Esophagus muscularis mucosa (tissue), 4 donors: ENCODE results near the gene SERPINB1. TPM values are rescaled to one million over a fixed set of nuclear protein-coding genes. Genes with fewer than 3 reads are reported as not detected.
A peak's percentile ranks its signal among the peaks of the same experiment; 100 is the strongest.

ENCODE experiments used
- DNase-seq: peaks from one replicate; pipeline ENCODE4 v3.0.0-alpha.2; 2017; ENCODE audit errors: extremely low spot score
- H3K27ac ChIP-seq, 4 donors: fragments of 200-600 bp; sonication (generic); replicated peaks in 1 of 4; 1 replicate in 3 of 4; 2 replicates in 1 of 4; pipeline ENCODE4 v1.5.1; 2016 to 2019; ENCODE audit warnings: mild to moderate bottlenecking in 1 of 4
- H3K27me3 ChIP-seq, 4 donors: fragments of 200-600 bp; sonication (generic); one replicate each; pipeline versions ENCODE4 v1.5.1 to v1.6.0; 2016 to 2019
- H3K36me3 ChIP-seq, 4 donors: fragments of 200-600 bp; sonication (generic); one replicate each; pipeline ENCODE4 v1.5.1; 2016 to 2019
- H3K4me1 ChIP-seq, 4 donors: fragments of 200-600 bp; sonication (generic); one replicate each; pipeline ENCODE4 v1.5.1; 2016 to 2019
- H3K4me3 ChIP-seq, 4 donors: fragments of 200-600 bp; sonication (generic); 1 replicate in 2 of 4; 2 replicates in 2 of 4; pipeline ENCODE4 v1.5.1; 2016 to 2019; ENCODE audit warnings: mild to moderate bottlenecking in 4 of 4, moderate library complexity in 1 of 4
- H3K9me3 ChIP-seq, 4 donors: fragments of 200-600 bp; sonication (generic); 1 replicate in 3 of 4; 2 replicates in 1 of 4; pipeline ENCODE4 v1.5.1; 2016 to 2019
- EP300 ChIP-seq: sonication (generic); formaldehyde crosslinking; IDR thresholded peaks from one replicate; pipeline ENCODE4 v1.6.1; 2017; ENCODE audit warnings: antibody characterized with exemption
- POLR2A ChIP-seq: fragments of 450-650 bp; IDR thresholded peaks from one replicate; pipeline ENCODE4 v1.6.1; 2017; ENCODE audit warnings: antibody characterized with exemption, moderate library complexity, mild to moderate bottlenecking, low read depth
- POLR2AphosphoS5 ChIP-seq, 2 donors: sonication (generic); formaldehyde crosslinking; IDR thresholded peaks; one replicate each; pipeline ENCODE4 v1.6.1; 2017; ENCODE audit warnings: antibody characterized with exemption in 2 of 2
- WGBS: methylation state at CpG from one replicate; pipeline ENCODE4 v1.1.5; 2018; 5-methylcytosine and 5-hydroxymethylcytosine counted together
- intact Hi-C: fragments of 100-400 bp; cut with DNase I; formaldehyde crosslinking; loops from one replicate; pipeline ENCODE4 v1.15.1; 2023
- total RNA-seq, 4 donors: library from RNA; depleted of rRNA; stranded (reverse); fragments of >200 nt; gene quantifications; one replicate each; pipeline versions ENCODE4 v1.1.0 to v1.2.1, GENCODE V29; 2016
- TF ChIP-seq, protein P1 (sequence below), 3 experiments: fragments of 200-600 bp in 2 of 3; fragments of 450-650 bp in 1 of 3; sonication (generic) in 2 of 3; IDR thresholded peaks; one replicate each; pipeline ENCODE4 v1.5.1; 2017 to 2019; ENCODE audit warnings: antibody characterized with exemption in 3 of 3, mild to moderate bottlenecking in 2 of 3, moderate library complexity in 1 of 3

The SERPINB1 gene
- total RNA-seq, 4 donors from 2014 or later, result 23.3 to 123 (median 29.9) TPM

DNA sequence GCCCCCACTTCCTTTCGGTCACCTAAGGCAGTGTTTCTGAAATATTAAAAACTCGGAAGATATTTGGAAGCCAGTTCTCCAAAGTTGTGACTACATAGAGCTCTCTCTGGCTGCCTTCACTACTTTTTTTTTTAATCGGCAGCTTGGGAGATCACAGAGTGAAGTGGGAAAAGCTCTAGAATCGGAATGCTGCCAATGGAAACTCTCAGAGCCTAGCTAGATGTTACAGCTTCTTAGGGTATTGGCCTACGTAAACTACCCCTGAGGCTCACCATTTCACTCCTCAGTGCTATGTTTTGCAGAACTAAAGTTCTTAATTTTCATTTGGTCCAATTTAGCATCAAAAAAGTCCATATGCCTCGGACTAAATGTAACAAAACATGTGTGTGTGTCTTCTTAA, 14.5 kb downstream of the SERPINB1 start:
- intact Hi-C loops, result no loop called here
- DNase-seq, result peak; percentile 17
- H3K27me3 ChIP-seq, result no peaks in the 10 kb centered on the region
- WGBS, result 77% methylated on average over 6 of the region's 6 CpGs
- H3K4me1 ChIP-seq, result no peaks in the 10 kb centered on the region
- no peaks in the 10 kb centered on the region for H3K9me3 ChIP-seq
- TF ChIP-seq EP300 (no peak), POLR2AphosphoS5 (IDR thresholded peaks at IDR 0.05) (no peak), POLR2A (no peak)
- TF ChIP-seq, protein P1, sequence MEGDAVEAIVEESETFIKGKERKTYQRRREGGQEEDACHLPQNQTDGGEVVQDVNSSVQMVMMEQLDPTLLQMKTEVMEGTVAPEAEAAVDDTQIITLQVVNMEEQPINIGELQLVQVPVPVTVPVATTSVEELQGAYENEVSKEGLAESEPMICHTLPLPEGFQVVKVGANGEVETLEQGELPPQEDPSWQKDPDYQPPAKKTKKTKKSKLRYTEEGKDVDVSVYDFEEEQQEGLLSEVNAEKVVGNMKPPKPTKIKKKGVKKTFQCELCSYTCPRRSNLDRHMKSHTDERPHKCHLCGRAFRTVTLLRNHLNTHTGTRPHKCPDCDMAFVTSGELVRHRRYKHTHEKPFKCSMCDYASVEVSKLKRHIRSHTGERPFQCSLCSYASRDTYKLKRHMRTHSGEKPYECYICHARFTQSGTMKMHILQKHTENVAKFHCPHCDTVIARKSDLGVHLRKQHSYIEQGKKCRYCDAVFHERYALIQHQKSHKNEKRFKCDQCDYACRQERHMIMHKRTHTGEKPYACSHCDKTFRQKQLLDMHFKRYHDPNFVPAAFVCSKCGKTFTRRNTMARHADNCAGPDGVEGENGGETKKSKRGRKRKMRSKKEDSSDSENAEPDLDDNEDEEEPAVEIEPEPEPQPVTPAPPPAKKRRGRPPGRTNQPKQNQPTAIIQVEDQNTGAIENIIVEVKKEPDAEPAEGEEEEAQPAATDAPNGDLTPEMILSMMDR (IDR thresholded peaks at IDR 0.05), result no peak
- H3K36me3 ChIP-seq, result peaks cover 0 to 4% (median 0%) of the 10 kb centered on the region in 4 donors
- H3K27ac ChIP-seq, result no peak overlapping the region
- H3K4me3 ChIP-seq, result no peak overlapping the region

- no peak for DNase-seq
- no peaks in the 10 kb centered on the region for H3K36me3 ChIP-seq
- no peak overlapping the region for H3K4me3 ChIP-seq
- intact Hi-C loops, result no loop called here
- WGBS, result 78% methylated on average over 2 of the region's 2 CpGs
- H3K9me3 ChIP-seq, result no peaks in the 10 kb centered on the region
- no peaks in the 10 kb centered on the region for H3K4me1 ChIP-seq
- H3K27me3 ChIP-seq, result no peaks in the 10 kb centered on the region
- no peak for TF ChIP-seq POLR2A
- no peak for TF ChIP-seq POLR2AphosphoS5 (IDR thresholded peaks at IDR 0.05)
- no peak for TF ChIP-seq EP300
- TF ChIP-seq, protein P1 (IDR thresholded peaks at IDR 0.05), result no peak
- no peak overlapping the region for H3K27ac ChIP-seq
Observed at GRCh38 chr6:2826131-2826530, 15.5 kb downstream of the SERPINB1 start.

GRCh38 chr6:2823104-2823850, 18.4 kb downstream of the SERPINB1 start:
- peaks cover 8 to 19% (median 14%) of the 10 kb centered on the region in 4 donors for H3K4me1 ChIP-seq
- H3K4me3 ChIP-seq, result no peak overlapping the region
- no peaks in the 10 kb centered on the region for H3K9me3 ChIP-seq
- intact Hi-C loops, result no loop called here
- TF ChIP-seq POLR2AphosphoS5 (IDR thresholded peaks at IDR 0.05) (no peak), POLR2A (no peak), EP300 (no peak)
- TF ChIP-seq, protein P1 (IDR thresholded peaks at IDR 0.05), result no peak
- no peak overlapping the region for H3K27ac ChIP-seq
- peak; percentile 82 for DNase-seq
- 93% methylated on average over 7 of the region's 7 CpGs for WGBS
- H3K36me3 ChIP-seq, result no peaks in the 10 kb centered on the region
- H3K27me3 ChIP-seq, result no peaks in the 10 kb centered on the region

DNA sequence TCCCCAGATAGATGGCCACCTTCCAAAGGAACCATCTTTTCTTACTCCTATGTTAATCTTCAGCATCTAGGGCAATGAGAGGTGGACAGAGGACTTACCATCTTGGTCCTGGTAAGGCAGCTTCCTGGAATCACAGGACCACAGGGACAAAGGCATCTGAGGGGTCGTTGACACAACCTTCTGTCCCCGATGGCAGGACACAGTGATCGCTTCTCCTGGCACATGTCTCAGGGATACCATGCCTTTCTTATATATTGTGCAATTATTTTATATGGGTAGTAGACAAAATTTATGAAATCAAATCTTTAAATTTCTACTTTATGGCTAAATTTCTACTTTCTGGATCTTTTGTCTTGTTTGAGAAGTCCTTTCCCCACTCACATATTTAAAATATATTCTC, 20.1 kb downstream of the SERPINB1 start:
- peaks cover 17 to 30% (median 22%) of the 10 kb centered on the region in 4 donors for H3K4me1 ChIP-seq
- DNase-seq, result peak; percentile 55
- intact Hi-C loops, result no loop called here
- H3K4me3 ChIP-seq, result no peak overlapping the region
- H3K27ac ChIP-seq, result no peak overlapping the region
- TF ChIP-seq EP300, result no peak
- TF ChIP-seq, protein P1 (IDR thresholded peaks at IDR 0.05), result no peak
- TF ChIP-seq POLR2AphosphoS5 (IDR thresholded peaks at IDR 0.05), result no peak
- TF ChIP-seq POLR2A, result no peak
- no peaks in the 10 kb centered on the region for H3K27me3 ChIP-seq
- no peaks in the 10 kb centered on the region for H3K9me3 ChIP-seq
- WGBS, result 93% methylated on average over 3 of the region's 3 CpGs
- no peaks in the 10 kb centered on the region for H3K36me3 ChIP-seq
